ENCODE results near the gene CMIP.
"Not testable (repeated sequence)": the region's sequence is repeated elsewhere in the genome, so short reads cannot be mapped to it uniquely, and the experiment has no call there.

- not testable (repeated sequence) for TF ChIP-seq CTCF (IDR thresholded peaks at IDR 0.05; ENCODE audit: poor library complexity, severe bottlenecking); EP300 (conservative IDR thresholded peaks at IDR 0.05; ENCODE audit: poor library complexity, severe bottlenecking); MXI1 (conservative IDR thresholded peaks at IDR 0.05; ENCODE audit: poor library complexity, severe bottlenecking); POLR2AphosphoS5 (IDR thresholded peaks at IDR 0.05); EZH2 (IDR thresholded peaks at IDR 0.05; ENCODE audit: borderline replicate concordance, insufficient read depth, low read length, poor library complexity, severe bottlenecking); SMC3 (conservative IDR thresholded peaks at IDR 0.05; ENCODE audit: poor library complexity)
Measured at GRCh38 chr16:81422153-81422552, 22.5 kb upstream of the CMIP start.
